Endometrial microvascular endothelial cells (primary cell): ENCODE results near the gene NLGN2. TPM values are rescaled to one million over a fixed set of nuclear protein-coding genes. Genes with fewer than 3 reads are reported as not detected.

Experiments used
- in situ Hi-C: cut with HindIII; loops from 2 replicates; pipeline ENCODE4 v1.10.0; 2017; ENCODE audit warnings: low sequenced_read_pairs, low pct_unique_long_range_greater_than_20kb; ENCODE audit errors: inconsistent ontology term
- total RNA-seq: library from RNA; depleted of rRNA; stranded (reverse); fragments of >200 nt; gene quantifications from one replicate; pipeline ENCODE4 v1.2.3, GENCODE V29; 2015; ENCODE audit errors: inconsistent ontology term

Gene NLGN2
- total RNA-seq, 1 donor from 2014 or later: 3.4 TPM

- in situ Hi-C loops: no loop called here
Observed at GRCh38 chr17:7389924-7390910, 17.4 kb upstream of the NLGN2 start.

GRCh38 chr17:7391307-7391706 lies 16.3 kb upstream of the NLGN2 start:
- in situ Hi-C loops: no loop called here

- in situ Hi-C loops: no loop called here
Observed at GRCh38 chr17:7392696-7393612, 14.7 kb upstream of the NLGN2 start.

- in situ Hi-C loops: no loop called here
Observed at GRCh38 chr17:7393613-7394451, 13.8 kb upstream of the NLGN2 start.

GRCh38 chr17:7394452-7395191 lies 13.0 kb upstream of the NLGN2 start, which contains the start of gene PLSCR3:
Gene PLSCR3 (minus strand): TSS chr17:7394525. CDS start chr17:7394110, 415 bp downstream.
- in situ Hi-C loops: no loop called here

- in situ Hi-C loops: no loop called here
Observed at GRCh38 chr17:7396147-7396546, 11.5 kb upstream of the NLGN2 start.

GRCh38 chr17:7398612-7399011 lies 9.0 kb upstream of the NLGN2 start:
- in situ Hi-C loops: no loop called here

GRCh38 chr17:7403043-7403726 lies 4.5 kb upstream of the NLGN2 start:
- in situ Hi-C loops: no loop called here

GRCh38 chr17:7403727-7403976 lies 4.0 kb upstream of the NLGN2 start:
- in situ Hi-C loops: no loop called here

GRCh38 chr17:7403977-7404736 lies 3.5 kb upstream of the NLGN2 start, which contains the start of gene TMEM256:
Gene TMEM256 (minus strand): TSS chr17:7404097. CDS start chr17:7404084, 13 bp downstream.
- in situ Hi-C loops: no loop called here

GRCh38 chr17:7404737-7405349 lies 2.8 kb upstream of the NLGN2 start:
- in situ Hi-C loops: no loop called here

GRCh38 chr17:7405350-7406234 lies 2.1 kb upstream of the NLGN2 start:
- in situ Hi-C loops: no loop called here

- in situ Hi-C loops: no loop called here
Observed at GRCh38 chr17:7406235-7406825, 1.3 kb upstream of the NLGN2 start.

GRCh38 chr17:7407082-7407481 lies 563 bp upstream of the NLGN2 start:
- in situ Hi-C loops: no loop called here

GRCh38 chr17:7408252-7408727 lies 645 bp downstream of the NLGN2 start:
- in situ Hi-C loops: no loop called here
